RWPE2 (cell line): ENCODE data around the gene PTPRN2.

Source experiments
- ATAC-seq: fragments of 200-7000 bp; cut with Tn5 transposase; 3 replicates; pipeline ENCODE4 v1.9.1; 2021; ENCODE audit warnings: low read depth
- DNase-seq: peaks from one replicate; pipeline ENCODE4 v3.0.0-alpha.2; 2020; ENCODE audit warnings: low spot score
- H3K27ac ChIP-seq: fragments of 450-650 bp; 2 replicates; pipeline ENCODE4 v1.5.1; 2017; ENCODE audit warnings: mild to moderate bottlenecking; ENCODE audit not compliant: poor library complexity, severe bottlenecking
- H3K27me3 ChIP-seq: fragments of 250-450 bp; sonication (Bioruptor Pico); 2 replicates; pipeline ENCODE4 v1.5.1; 2021; ENCODE audit warnings: mild to moderate bottlenecking, moderate library complexity; ENCODE audit not compliant: insufficient read depth, poor library complexity, severe bottlenecking
- H3K36me3 ChIP-seq: fragments of 250-450 bp; sonication (Bioruptor Pico); 2 replicates; pipeline ENCODE4 v1.5.1; 2020; ENCODE audit warnings: low read depth, mild to moderate bottlenecking, moderate library complexity
- H3K4me1 ChIP-seq: fragments of 250-450 bp; sonication (Bioruptor Pico); 2 replicates; pipeline ENCODE4 v1.5.1; 2021; ENCODE audit warnings: mild to moderate bottlenecking, moderate library complexity; ENCODE audit not compliant: insufficient read depth, poor library complexity, severe bottlenecking
- H3K4me3 ChIP-seq: fragments of 250-450 bp; sonication (Bioruptor Pico); 2 replicates; pipeline ENCODE4 v1.5.1; 2021; ENCODE audit warnings: mild to moderate bottlenecking, moderate library complexity; ENCODE audit not compliant: severe bottlenecking
- H3K9me3 ChIP-seq: fragments of 250-450 bp; sonication (Bioruptor Pico); 2 replicates; pipeline ENCODE4 v1.5.1; 2021; ENCODE audit warnings: mild to moderate bottlenecking, moderate library complexity; ENCODE audit not compliant: severe bottlenecking
- CTCF ChIP-seq: fragments of 450-650 bp; IDR thresholded peaks from one replicate; pipeline ENCODE4 v1.5.1; 2017; ENCODE audit warnings: mild to moderate bottlenecking, moderate library complexity; ENCODE audit not compliant: poor library complexity, severe bottlenecking

Gene PTPRN2

GRCh38 chr7:158317238-158318205, 270.1 kb downstream of the PTPRN2 start:
- ATAC-seq (no peak), DNase-seq (no peak)
- TF ChIP-seq CTCF = no peak
- peaks cover 9% of the 10 kb centered on the region for H3K9me3 ChIP-seq
- H3K27ac ChIP-seq = no peak overlapping the region
- no peaks in the 10 kb centered on the region for H3K27me3 ChIP-seq
- no peak overlapping the region for H3K4me3 ChIP-seq
- H3K4me1 ChIP-seq = no peaks in the 10 kb centered on the region
- no peaks in the 10 kb centered on the region for H3K36me3 ChIP-seq

- no peak for ATAC-seq
- H3K9me3 ChIP-seq = peaks cover 9% of the 10 kb centered on the region
- no peak for TF ChIP-seq CTCF
Observed at GRCh38 chr7:158316466-158317031, 271.1 kb downstream of the PTPRN2 start.

GRCh38 chr7:158315881-158316280, 271.7 kb downstream of the PTPRN2 start:
- no peaks in the 10 kb centered on the region for H3K27me3 ChIP-seq
- no peak for DNase-seq

More at GRCh38 chr7:158316466-158317031, 271.1 kb downstream of the PTPRN2 start:
- Histone ChIP-seq H3K4me3 (no peak overlapping the region), H3K27ac (no peak overlapping the region), H3K4me1 (no peaks in the 10 kb centered on the region), H3K27me3 (no peaks in the 10 kb centered on the region), H3K36me3 (no peaks in the 10 kb centered on the region)
- no peak for DNase-seq

GRCh38 chr7:158315326-158315725, 272.3 kb downstream of the PTPRN2 start:
- no peak for TF ChIP-seq CTCF
- Histone ChIP-seq H3K36me3 (no peaks in the 10 kb centered on the region), H3K9me3 (peaks cover 8% of the 10 kb centered on the region), H3K4me3 (no peak overlapping the region), H3K27ac (no peak overlapping the region), H3K4me1 (no peaks in the 10 kb centered on the region), H3K27me3 (no peaks in the 10 kb centered on the region)
- no peak for ATAC-seq
- DNase-seq = no peak

More at GRCh38 chr7:158315881-158316280, 271.7 kb downstream of the PTPRN2 start:
- no peak for TF ChIP-seq CTCF
- ATAC-seq = no peak
- no peaks in the 10 kb centered on the region for H3K4me1 ChIP-seq
- H3K9me3 ChIP-seq = peaks cover 9% of the 10 kb centered on the region
- H3K36me3 ChIP-seq = no peaks in the 10 kb centered on the region
- H3K27ac ChIP-seq = no peak overlapping the region
- H3K4me3 ChIP-seq = no peak overlapping the region
